H9 (cell line): ENCODE results near the gene ABCA7. TPM values are rescaled to one million over a fixed set of nuclear protein-coding genes. Genes with fewer than 3 reads are reported as not detected.
A peak's percentile ranks its signal among the peaks of the same experiment; 100 is the strongest.
"Not testable (repeated sequence)": the region's sequence is repeated elsewhere in the genome, so short reads cannot be mapped to it uniquely, and the experiment has no call there.

Experiments used
- DNase-seq: peaks from one replicate; pipeline ENCODE4 v3.0.0-alpha.2; 2017
- H2AFZ ChIP-seq: one replicate; pipeline ENCODE4 v1.6.1; 2013; ENCODE audit warnings: mild to moderate bottlenecking, low read length, control low read depth, moderate library complexity
- H2AK5ac ChIP-seq: 2 replicates; pipeline ENCODE4 v1.6.1; 2013; ENCODE audit warnings: low read length, control low read depth, mixed read lengths; ENCODE audit not compliant: insufficient read length
- H2BK120ac ChIP-seq: one replicate; pipeline ENCODE4 v1.6.1; 2013; ENCODE audit warnings: low read depth, mild to moderate bottlenecking, low read length, control low read depth, inconsistent platforms; ENCODE audit not compliant: poor library complexity, severe bottlenecking
- H2BK12ac ChIP-seq: 2 replicates; pipeline ENCODE4 v1.6.1; 2013; ENCODE audit warnings: low read length, control low read depth, mixed read lengths, low read depth; ENCODE audit not compliant: insufficient read length
- H2BK15ac ChIP-seq: 2 replicates; pipeline ENCODE4 v1.6.1; 2013; ENCODE audit warnings: low read depth, low read length, control low read depth
- H2BK20ac ChIP-seq: one replicate; pipeline ENCODE4 v1.6.1; 2013; ENCODE audit warnings: low read depth, mild to moderate bottlenecking, low read length, control low read depth, inconsistent platforms; ENCODE audit not compliant: poor library complexity, severe bottlenecking
- H2BK5ac ChIP-seq: 2 replicates; pipeline ENCODE4 v1.6.1; 2013; ENCODE audit warnings: low read length, control low read depth, mixed read lengths; ENCODE audit not compliant: insufficient read length
- H3K14ac ChIP-seq: 2 replicates; pipeline ENCODE4 v1.6.1; 2013; ENCODE audit warnings: low read length, control low read depth; ENCODE audit not compliant: insufficient read depth
- H3K18ac ChIP-seq: 2 replicates; pipeline ENCODE4 v1.6.1; 2013; ENCODE audit warnings: low read depth, mild to moderate bottlenecking, mixed read lengths, low read length, control low read depth; ENCODE audit not compliant: insufficient read length
- H3K23ac ChIP-seq: 2 replicates; pipeline ENCODE4 v1.6.1; 2013; ENCODE audit warnings: low read length, control low read depth, mixed read lengths, low read depth; ENCODE audit not compliant: insufficient read length
- H3K23me2 ChIP-seq: 2 replicates; pipeline ENCODE4 v1.6.1; 2013; ENCODE audit warnings: low read depth, mild to moderate bottlenecking, mixed read lengths, low read length, control low read depth; ENCODE audit not compliant: insufficient read length, poor library complexity, severe bottlenecking
- H3K27ac ChIP-seq: 2 replicates; pipeline ENCODE4 v1.5.1; 2013; ENCODE audit warnings: low read length, control low read depth, mixed read lengths, low read depth; ENCODE audit not compliant: insufficient read length
- H3K27me3 ChIP-seq: 2 replicates; pipeline ENCODE4 v1.6.1; 2013; ENCODE audit warnings: low read length, control low read depth, inconsistent platforms; ENCODE audit not compliant: insufficient read depth
- H3K4ac ChIP-seq: 2 replicates; pipeline ENCODE4 v1.6.1; 2013; ENCODE audit warnings: low read depth, mild to moderate bottlenecking, control low read depth, inconsistent platforms, low read length, moderate library complexity
- H3K4me1 ChIP-seq: 2 replicates; pipeline ENCODE4 v1.6.1; 2013; ENCODE audit warnings: low read length, control low read depth, inconsistent platforms; ENCODE audit not compliant: insufficient read depth
- H3K4me2 ChIP-seq: 2 replicates; pipeline ENCODE4 v1.6.1; 2013; ENCODE audit warnings: low read length, control low read depth, mixed read lengths; ENCODE audit not compliant: insufficient read length, insufficient read depth
- H3K56ac ChIP-seq: 2 replicates; pipeline ENCODE4 v1.6.1; 2013; ENCODE audit warnings: low read depth, mild to moderate bottlenecking, mixed read lengths, low read length, control low read depth; ENCODE audit not compliant: insufficient read length
- H3K79me1 ChIP-seq: 2 replicates; pipeline ENCODE4 v1.6.1; 2013; ENCODE audit warnings: low read depth, mild to moderate bottlenecking, moderate library complexity, low read length, control low read depth, inconsistent platforms; ENCODE audit not compliant: insufficient read depth, poor library complexity, severe bottlenecking
- H3K79me2 ChIP-seq: 2 replicates; pipeline ENCODE4 v1.6.1; 2013; ENCODE audit warnings: low read length, control low read depth, inconsistent platforms; ENCODE audit not compliant: insufficient read depth
- H3K9ac ChIP-seq: 2 replicates; pipeline ENCODE4 v1.6.1; 2013; ENCODE audit warnings: low read length, control low read depth, mixed read lengths; ENCODE audit not compliant: insufficient read length; ENCODE audit errors: extremely low read depth
- H3K9me3 ChIP-seq: one replicate; pipeline ENCODE4 v1.6.1; 2013; ENCODE audit warnings: low read depth, low read length, inconsistent platforms; ENCODE audit not compliant: control insufficient read depth
- H3T11ph ChIP-seq: one replicate; pipeline ENCODE4 v1.6.1; 2013; ENCODE audit warnings: mild to moderate bottlenecking, low read length, control low read depth, inconsistent platforms
- H4K20me1 ChIP-seq: one replicate; pipeline ENCODE4 v1.6.1; 2013; ENCODE audit not compliant: control insufficient read depth, insufficient read length, insufficient read depth
- H4K5ac ChIP-seq: 2 replicates; pipeline ENCODE4 v1.6.1; 2013; ENCODE audit warnings: low read depth, mild to moderate bottlenecking, mixed read lengths, low read length, control low read depth; ENCODE audit not compliant: insufficient read length
- H4K8ac ChIP-seq: replicated peaks from 2 replicates; pipeline ENCODE4 v1.6.1; 2013; ENCODE audit warnings: low read length, control low read depth, mixed read lengths, low read depth; ENCODE audit not compliant: insufficient read length
- H4K91ac ChIP-seq: 2 replicates; pipeline ENCODE4 v1.6.1; 2013; ENCODE audit warnings: low read depth, mild to moderate bottlenecking, moderate library complexity, mixed read lengths, low read length, control low read depth; ENCODE audit not compliant: insufficient read length
- H3K27ac Mint-ChIP-seq, 3 experiments: 2 replicates in 2 of 3; 3 replicates in 1 of 3; pipeline ENCODE4 v1.8.0; 2020 to 2021; ENCODE audit warnings: mixed read lengths in 3 of 3, mild to moderate bottlenecking in 1 of 3, moderate library complexity in 1 of 3
- H3K27me3 Mint-ChIP-seq: 2 replicates; pipeline ENCODE4 v1.8.0; 2021; ENCODE audit warnings: low read depth, mild to moderate bottlenecking, moderate library complexity, mixed read lengths
- H3K36me3 Mint-ChIP-seq, 3 experiments: 2 replicates in 2 of 3; 3 replicates in 1 of 3; pipeline ENCODE4 v1.8.0; 2020 to 2021; ENCODE audit warnings: low read depth in 3 of 3, mixed read lengths in 3 of 3; ENCODE audit not compliant: insufficient read depth in 1 of 3
- H3K4me1 Mint-ChIP-seq, 2 experiments: 2 replicates each; pipeline ENCODE4 v1.8.0; 2020; ENCODE audit warnings: mixed read lengths in 2 of 2
- H3K4me3 Mint-ChIP-seq, 2 experiments: 2 replicates in 1 of 2; 3 replicates in 1 of 2; pipeline ENCODE4 v1.8.0; 2020 to 2021; ENCODE audit warnings: mild to moderate bottlenecking in 2 of 2, mixed read lengths in 2 of 2, moderate library complexity in 1 of 2
- H3K9me3 Mint-ChIP-seq, 2 experiments: 2 replicates in 1 of 2; 3 replicates in 1 of 2; pipeline ENCODE4 v1.8.0; 2020; ENCODE audit warnings: mild to moderate bottlenecking in 2 of 2, mixed read lengths in 2 of 2, moderate library complexity in 1 of 2
- CTCF ChIP-seq: fragments of 200-600 bp; sonication (generic); conservative IDR thresholded peaks from 3 replicates; pipeline ENCODE4 v1.8.0; 2021; ENCODE audit warnings: antibody characterized with exemption, mild to moderate bottlenecking
- WGBS: extraction: QIAGEN DNeasy Blood & Tissue Kit; methylation state at CpG from one replicate; pipeline ENCODE4 v1.1.7; 2013; ENCODE audit warnings: missing lambda C conversion rate, low lambda C conversion rate, mixed read lengths; ENCODE audit not compliant: insufficient read length; ENCODE audit errors: extremely low coverage; 5-methylcytosine and 5-hydroxymethylcytosine counted together
- total RNA-seq: library from RNA; stranded (reverse); gene quantifications from 2 replicates; pipeline ENCODE4 v1.2.1, GENCODE V29; 2021

ABCA7 gene
- total RNA-seq, 1 experiment from 2014 or later: 34.6 TPM

GRCh38 chr19:1020868-1021425 is 19.0 kb upstream of the ABCA7 start, which contains the start of gene TMEM259:
TSS of gene TMEM259 (minus strand) at chr19:1021123. CDS start at chr19:1020996, 127 bp downstream.
- H2AFZ ChIP-seq: no peak within 1 kb of the TSS
- WGBS: no CpG with 5 or more reads among the region's 68 CpGs

GRCh38 chr19:1023883-1024188 is 16.1 kb upstream of the ABCA7 start:
- H3K27ac Mint-ChIP-seq, H3K56ac ChIP-seq, H3T11ph ChIP-seq, H2BK12ac ChIP-seq, H3K79me1 ChIP-seq, H4K91ac ChIP-seq, H4K20me1 ChIP-seq, H3K27me3 Mint-ChIP-seq, H2BK120ac ChIP-seq, H3K4me3 Mint-ChIP-seq, H4K8ac ChIP-seq, H3K4me1 ChIP-seq, H2BK5ac ChIP-seq, H3K18ac ChIP-seq, H2AFZ ChIP-seq, H3K23ac ChIP-seq, H3K27me3 ChIP-seq, H3K9me3 ChIP-seq, H3K4ac ChIP-seq, H2BK15ac ChIP-seq, H3K14ac ChIP-seq, H3K27ac ChIP-seq, H2AK5ac ChIP-seq, H3K36me3 Mint-ChIP-seq, H2BK20ac ChIP-seq, H4K5ac ChIP-seq, DNase-seq, H3K4me2 ChIP-seq, H3K9ac ChIP-seq, H3K9me3 Mint-ChIP-seq: not testable (repeated sequence)
- no CpG with 5 or more reads among the region's 5 CpGs for WGBS
- peaks cover 26% of the 10 kb centered on the region for H3K23me2 ChIP-seq
- peaks cover 28% of the 10 kb centered on the region; the same call in 1 of the 2 replicates for H3K79me2 ChIP-seq
- H3K4me1 Mint-ChIP-seq: peaks cover 5 to 23% of the 10 kb centered on the region in 2 experiments; a peak in 3 of 4 replicates

More at GRCh38 chr19:1020868-1021425, 19.0 kb upstream of the ABCA7 start, which contains the start of gene TMEM259:
- H3K18ac ChIP-seq: peak within 1 kb of the TSS; percentile 97
- peak within 1 kb of the TSS; percentile 84 for H3K9ac ChIP-seq
- peaks cover 37% of the 10 kb centered on the region; the same call in 1 of the 2 replicates for H3K79me2 ChIP-seq
- no peak within 1 kb of the TSS for H4K91ac ChIP-seq
- no peaks in the 10 kb centered on the region; the same call in 1 of the 2 replicates for H3K4me1 ChIP-seq
- peak within 1 kb of the TSS; percentile 100 for H2BK5ac ChIP-seq
- H4K8ac ChIP-seq: no peak within 1 kb of the TSS
- no peak within 1 kb of the TSS for H3K23ac ChIP-seq
- H3K79me1 ChIP-seq: peaks cover 5% of the 10 kb centered on the region
- Mint-ChIP-seq H3K4me3 (peak within 1 kb of the TSS; percentile 89 to 91), H3K36me3 (peaks cover 0 to 6% (median 0%) of the 10 kb centered on the region in 3 experiments; a peak in 3 of 7 replicates), H3K4me1 (peaks cover 18 to 37% of the 10 kb centered on the region in 2 experiments), H3K27ac (peak within 1 kb of the TSS; percentile 99 to 100 (median 99)), H3K9me3 (no peaks in the 10 kb centered on the region; a peak in 1 of 5 replicates), H3K27me3 (no peaks in the 10 kb centered on the region; the same call in 1 of the 2 replicates)
- peak within 1 kb of the TSS; percentile 88 for H3K14ac ChIP-seq
- no peak within 1 kb of the TSS for H2BK120ac ChIP-seq
- peak; percentile 93 for DNase-seq
- no peak within 1 kb of the TSS for H3T11ph ChIP-seq
- no peaks in the 10 kb centered on the region for H3K27me3 ChIP-seq
- no peaks in the 10 kb centered on the region for H4K20me1 ChIP-seq
- H3K9me3 ChIP-seq: no peaks in the 10 kb centered on the region
- peak within 1 kb of the TSS; percentile 64 for H3K4me2 ChIP-seq
- peak within 1 kb of the TSS; percentile 56 for H4K5ac ChIP-seq
- no peak within 1 kb of the TSS for H2BK12ac ChIP-seq
- H3K56ac ChIP-seq: peak within 1 kb of the TSS; percentile 8
- no peak within 1 kb of the TSS; the same call in 1 of the 2 replicates for H2BK15ac ChIP-seq
- H2AK5ac ChIP-seq: no peak within 1 kb of the TSS
- H3K23me2 ChIP-seq: peaks cover 10% of the 10 kb centered on the region
- no peak for TF ChIP-seq CTCF
- peak within 1 kb of the TSS; percentile 52 for H3K27ac ChIP-seq
- H2BK20ac ChIP-seq: no peak within 1 kb of the TSS
- H3K4ac ChIP-seq: no peak within 1 kb of the TSS
